PC-9 (cell line): ENCODE measurements around the gene KBTBD12. TPM values are rescaled to one million over a fixed set of nuclear protein-coding genes. Genes with fewer than 3 reads are reported as not detected.

Source experiments
- BruUV-seq: library from RNA; stranded (reverse); fragments of 400-500 nt; replicated peaks from 2 replicates; lab custom pipeline; 2021; lab: Mats Ljungman, UMichigan
- CTCF ChIA-PET: fragments of 300-600 bp; sonication (Branson Sonifier 250); formaldehyde crosslinking; loops from one replicate; lab custom pipeline; 2022; ENCODE audit warnings: antibody characterized with exemption; lab: Charles Lee
- POLR2A ChIA-PET: fragments of 300-600 bp; sonication (Branson Sonifier 250); formaldehyde crosslinking; loops from one replicate; lab custom pipeline; 2022; ENCODE audit warnings: antibody characterized with exemption; ENCODE audit not compliant: unreplicated experiment; lab: Charles Lee
- DNase-seq, 2 experiments: peaks; one replicate each; pipeline versions ENCODE4 v3.0.0 to v3.0.0-alpha.2; 2015 to 2022; ENCODE audit warnings: mixed read lengths in 1 of 2
- H2AFZ ChIP-seq: fragments of 200-600 bp; sonication (generic); 2 replicates; pipeline ENCODE4 v1.8.1; 2017; ENCODE audit warnings: antibody characterized with exemption
- H3F3A ChIP-seq: fragments of 200-600 bp; sonication (generic); 2 replicates; pipeline ENCODE4 v1.8.1; 2017; ENCODE audit warnings: antibody characterized with exemption, mild to moderate bottlenecking, low read depth; ENCODE audit not compliant: insufficient read depth
- H3K27ac ChIP-seq: fragments of 200-600 bp; sonication (generic); 2 replicates; pipeline ENCODE4 v1.6.1; 2016; ENCODE audit warnings: mixed run types
- H3K27me3 ChIP-seq: fragments of 200-600 bp; sonication (generic); 2 replicates; pipeline ENCODE4 v1.6.1; 2016; ENCODE audit warnings: low read depth, mixed run types; ENCODE audit not compliant: insufficient read depth
- H3K36me3 ChIP-seq: fragments of 200-600 bp; sonication (generic); 2 replicates; pipeline ENCODE4 v1.6.1; 2016; ENCODE audit warnings: low read depth, mixed run types
- H3K4me1 ChIP-seq: fragments of 200-600 bp; sonication (generic); replicated peaks from 2 replicates; pipeline ENCODE4 v1.6.1; 2016; ENCODE audit warnings: mixed run types; ENCODE audit not compliant: insufficient read depth
- H3K4me2 ChIP-seq: fragments of 200-600 bp; sonication (generic); 2 replicates; pipeline ENCODE4 v1.6.1; 2017; ENCODE audit warnings: mixed run types
- H3K4me3 ChIP-seq: fragments of 200-600 bp; sonication (generic); 2 replicates; pipeline ENCODE4 v1.6.1; 2016; ENCODE audit warnings: mixed run types
- H3K79me2 ChIP-seq: fragments of 200-600 bp; sonication (generic); 2 replicates; pipeline ENCODE4 v1.6.1; 2017; ENCODE audit warnings: low read depth, mixed run types
- H3K9me2 ChIP-seq: fragments of 200-600 bp; sonication (generic); 2 replicates; pipeline ENCODE4 v1.8.1; 2017; ENCODE audit warnings: mild to moderate bottlenecking; ENCODE audit not compliant: insufficient read depth
- H3K9me3 ChIP-seq: fragments of 200-600 bp; sonication (generic); 2 replicates; pipeline ENCODE4 v1.8.1; 2016; ENCODE audit warnings: low read depth; ENCODE audit not compliant: insufficient read depth
- H4K20me1 ChIP-seq: fragments of 200-600 bp; sonication (generic); 2 replicates; pipeline ENCODE4 v1.8.1; 2017; ENCODE audit not compliant: insufficient read depth
- CTCF ChIP-seq: fragments of 200-600 bp; sonication (generic); conservative IDR thresholded peaks from 2 replicates; pipeline ENCODE4 v1.6.1; 2017; ENCODE audit warnings: mixed run types, antibody characterized with exemption, mild to moderate bottlenecking, moderate library complexity
- EZH2 ChIP-seq: fragments of 200-600 bp; sonication (generic); IDR thresholded peaks from 2 replicates; pipeline ENCODE4 v1.8.0; 2017; ENCODE audit warnings: antibody characterized with exemption, low read depth
- intact Hi-C: fragments of 100-400 bp; cut with micrococcal nuclease; formaldehyde crosslinking; loops from one replicate; pipeline ENCODE4 v1.10.0; 2022; ENCODE audit not compliant: unreplicated experiment
- total RNA-seq: library from RNA; stranded (reverse); gene quantifications from 2 replicates; pipeline ENCODE4 v1.2.3, GENCODE V29; 2021

The KBTBD12 gene
- total RNA-seq, 1 experiment from 2014 or later: 1.1 TPM

DNA sequence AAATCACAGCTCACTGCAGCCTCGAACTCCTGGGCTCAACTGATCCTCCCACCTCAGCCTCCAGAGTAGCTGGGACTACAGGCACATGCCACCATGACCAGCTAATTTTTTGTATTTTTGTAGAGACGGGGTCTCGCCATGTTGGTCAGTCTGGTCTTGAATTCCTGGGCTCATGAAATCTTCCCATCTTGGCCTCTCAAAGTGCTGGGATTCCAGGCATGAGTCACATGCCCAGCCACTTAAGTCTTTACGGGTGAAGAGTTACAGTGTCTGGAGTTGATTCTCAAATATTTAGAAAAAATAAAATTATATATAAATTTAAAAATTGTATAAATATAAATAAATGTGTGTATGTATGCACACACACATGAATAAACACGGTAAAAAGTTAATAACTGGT is 14.5 kb upstream of the KBTBD12 start:
- no peaks in the 10 kb centered on the region for H4K20me1 ChIP-seq
- no peaks in the 10 kb centered on the region for H3K9me3 ChIP-seq
- no peaks in the 10 kb centered on the region for H3K27me3 ChIP-seq
- DNase-seq: no peak
- no peak overlapping the region for H3K27ac ChIP-seq
- H3K4me2 ChIP-seq: no peak overlapping the region
- no peaks in the 10 kb centered on the region for H3K9me2 ChIP-seq
- no peak overlapping the region for H3K4me3 ChIP-seq
- BruUV-seq: no TSS peak
- CTCF ChIA-PET: no interaction called here
- no peaks in the 10 kb centered on the region for H3K36me3 ChIP-seq
- no peaks in the 10 kb centered on the region for H3F3A ChIP-seq
- no peaks in the 10 kb centered on the region for H3K79me2 ChIP-seq
- TF ChIP-seq CTCF: no peak
- TF ChIP-seq EZH2: no peak
- H3K4me1 ChIP-seq: no peaks in the 10 kb centered on the region
- H2AFZ ChIP-seq: no peak overlapping the region
- intact Hi-C loops: no loop called here
- POLR2A ChIA-PET: no interaction called here

DNA sequence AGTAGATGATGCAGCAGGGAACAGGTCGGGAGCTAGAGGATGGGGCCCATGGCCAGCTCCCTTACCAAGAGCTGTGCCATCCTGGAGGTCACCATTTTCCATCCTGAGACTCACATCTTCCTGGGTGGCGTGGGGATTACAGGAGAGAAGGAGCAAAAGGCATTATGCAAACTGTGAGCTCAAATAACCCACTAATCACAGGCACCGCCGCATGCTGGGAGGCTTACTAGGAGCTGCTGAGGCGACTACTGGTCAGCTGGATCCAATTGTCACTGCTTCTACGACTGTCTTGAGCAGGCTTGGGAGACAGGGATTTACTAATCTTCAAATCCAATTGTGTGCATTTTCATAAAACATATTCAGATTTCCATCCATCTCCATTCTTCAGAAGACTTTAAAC is 12.5 kb upstream of the KBTBD12 start:
- CTCF ChIA-PET: interaction anchor here (1.0 kb wide), 1 partner anchor 111 kb away, joined by 12 read pairs; no protein-coding TSS in a partner anchor
- H3K27ac ChIP-seq: no peak overlapping the region
- H3K36me3 ChIP-seq: no peaks in the 10 kb centered on the region
- no peaks in the 10 kb centered on the region for H3K9me2 ChIP-seq
- no peaks in the 10 kb centered on the region for H3K79me2 ChIP-seq
- TF ChIP-seq CTCF (no peak), EZH2 (no peak)
- POLR2A ChIA-PET: no interaction called here
- no peak overlapping the region for H3K4me2 ChIP-seq
- H3K9me3 ChIP-seq: no peaks in the 10 kb centered on the region
- BruUV-seq: no TSS peak
- H3K4me3 ChIP-seq: no peak overlapping the region
- H4K20me1 ChIP-seq: no peaks in the 10 kb centered on the region
- intact Hi-C loops: no loop called here
- H3K4me1 ChIP-seq: no peaks in the 10 kb centered on the region
- no peak for DNase-seq
- no peaks in the 10 kb centered on the region for H3K27me3 ChIP-seq
- no peak overlapping the region for H2AFZ ChIP-seq
- no peaks in the 10 kb centered on the region for H3F3A ChIP-seq

DNA sequence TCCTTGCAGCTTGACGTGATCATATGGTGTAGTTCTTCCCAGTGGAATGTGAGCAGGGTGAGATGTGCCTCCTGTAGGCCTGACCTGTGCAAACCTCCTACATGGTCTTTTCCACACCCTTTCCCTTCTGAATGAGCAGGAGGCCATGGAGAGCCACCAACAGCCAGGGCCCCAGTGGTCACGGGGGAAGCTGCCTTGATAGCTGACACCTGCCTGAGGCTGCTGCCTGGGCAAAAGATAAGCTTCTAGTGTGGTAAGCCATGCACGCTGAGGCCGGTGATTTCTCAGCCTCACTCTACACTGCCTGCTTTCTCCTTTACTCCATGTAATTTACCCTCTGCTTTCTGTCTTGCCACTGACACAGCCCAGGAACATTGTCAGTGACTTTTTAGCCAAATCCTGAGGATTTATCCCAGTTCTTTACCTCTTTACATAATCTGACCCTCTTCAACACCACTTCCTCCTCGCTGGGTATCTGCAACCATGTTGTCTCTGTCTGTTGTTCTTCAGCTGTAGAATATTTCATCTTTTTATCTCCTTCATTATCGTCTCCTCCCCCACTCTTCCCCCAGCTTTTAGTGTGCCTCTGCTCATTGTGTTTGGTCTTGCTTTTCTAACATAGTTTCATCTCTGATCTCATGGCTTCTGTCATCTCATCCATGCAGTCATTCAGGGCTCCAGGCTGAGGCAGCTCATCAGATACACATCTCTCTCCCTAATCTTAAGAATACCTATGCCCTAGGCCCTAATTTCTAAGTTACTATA is 11.2 kb upstream of the KBTBD12 start:
- Histone ChIP-seq H3K9me3 (no peaks in the 10 kb centered on the region), H3K4me3 (no peak overlapping the region), H3F3A (no peaks in the 10 kb centered on the region), H3K79me2 (no peaks in the 10 kb centered on the region), H3K36me3 (no peaks in the 10 kb centered on the region), H3K4me2 (no peak overlapping the region), H3K4me1 (no peaks in the 10 kb centered on the region), H3K27me3 (no peaks in the 10 kb centered on the region), H3K27ac (no peak overlapping the region), H2AFZ (no peak overlapping the region), H4K20me1 (no peaks in the 10 kb centered on the region), H3K9me2 (no peaks in the 10 kb centered on the region)
- intact Hi-C loops: no loop called here
- ChIA-PET CTCF (no interaction called here), POLR2A (no interaction called here)
- BruUV-seq: no TSS peak
- no peak for DNase-seq
- TF ChIP-seq CTCF: no peak
- no peak for TF ChIP-seq EZH2
